Kidney glomerular epithelial cell (primary cell): ENCODE results near the gene LTB4R.

Experiments used
- DNase-seq: peaks from one replicate; lab custom pipeline; 2025; lab: John Stamatoyannopoulos, UW

Gene LTB4R

DNA sequence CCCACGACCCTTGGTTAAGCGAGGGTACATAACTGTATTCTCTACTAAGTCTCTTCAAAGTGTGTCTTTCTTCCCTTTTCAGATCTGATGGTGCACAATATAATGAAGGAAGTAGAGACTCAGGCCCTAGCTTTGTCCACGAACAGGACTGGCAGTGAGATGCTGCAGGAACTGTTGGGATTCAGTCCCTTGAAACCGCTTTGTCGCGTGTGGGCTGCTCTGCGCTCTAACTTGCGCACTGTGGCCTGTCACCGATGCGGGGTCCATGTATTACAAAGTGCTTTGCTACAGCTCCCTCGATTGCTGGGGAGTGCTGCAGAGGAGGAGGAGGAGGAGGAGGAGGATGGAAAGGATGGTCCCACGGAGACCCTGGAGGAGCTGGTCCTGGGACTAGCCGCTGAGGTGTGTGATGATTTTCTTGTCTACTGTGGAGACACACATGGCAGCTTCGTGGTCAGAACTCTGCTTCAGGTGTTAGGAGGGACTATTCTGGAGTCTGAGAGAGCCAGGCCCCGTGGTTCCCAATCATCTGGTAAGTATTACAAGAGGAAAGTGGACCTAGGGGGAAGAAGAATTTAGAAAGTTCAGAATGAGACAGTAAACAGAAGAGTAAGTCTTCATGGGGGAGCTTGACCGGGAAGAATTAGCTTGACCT, 10.8 kb upstream of the LTB4R start:
- no peak for DNase-seq

DNA sequence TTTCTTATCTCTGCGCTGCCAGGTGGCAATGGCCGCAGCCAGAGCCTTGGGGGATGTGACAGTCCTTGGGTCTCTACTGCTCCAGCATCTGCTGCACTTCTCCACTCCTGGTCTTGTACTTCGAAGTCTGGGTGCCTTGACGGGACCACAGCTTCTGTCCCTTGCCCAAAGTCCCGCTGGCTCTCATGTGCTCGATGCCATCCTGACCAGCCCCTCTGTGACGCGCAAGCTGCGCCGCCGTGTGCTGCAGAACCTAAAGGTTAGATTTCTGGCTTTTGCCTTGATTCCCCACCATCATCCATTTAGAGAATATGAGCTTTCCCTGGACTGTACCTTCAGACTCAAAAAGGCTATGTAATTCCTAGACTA, 7.3 kb upstream of the LTB4R start:
- no peak for DNase-seq

DNA sequence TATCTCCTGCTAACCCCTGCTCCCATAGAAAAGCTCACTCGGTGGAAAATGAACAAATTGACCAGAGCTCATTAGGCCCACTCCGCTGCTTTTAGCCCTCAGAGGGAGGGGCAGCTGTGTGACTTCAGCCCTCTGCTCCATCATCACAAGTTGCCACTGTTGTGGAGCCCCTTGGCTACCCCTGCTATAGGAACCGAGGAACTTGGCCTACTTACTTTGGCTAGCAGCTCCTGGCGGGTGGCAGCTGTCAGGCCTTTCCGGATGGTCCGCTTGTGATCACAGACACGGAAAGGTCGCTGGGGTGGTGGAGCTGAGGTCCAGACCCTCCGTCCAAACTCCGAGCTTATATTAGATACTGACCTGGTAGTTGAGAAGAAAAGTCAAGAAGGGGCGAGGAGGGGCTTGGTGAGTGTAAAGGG, 4.1 kb upstream of the LTB4R start:
- no peak for DNase-seq

DNA sequence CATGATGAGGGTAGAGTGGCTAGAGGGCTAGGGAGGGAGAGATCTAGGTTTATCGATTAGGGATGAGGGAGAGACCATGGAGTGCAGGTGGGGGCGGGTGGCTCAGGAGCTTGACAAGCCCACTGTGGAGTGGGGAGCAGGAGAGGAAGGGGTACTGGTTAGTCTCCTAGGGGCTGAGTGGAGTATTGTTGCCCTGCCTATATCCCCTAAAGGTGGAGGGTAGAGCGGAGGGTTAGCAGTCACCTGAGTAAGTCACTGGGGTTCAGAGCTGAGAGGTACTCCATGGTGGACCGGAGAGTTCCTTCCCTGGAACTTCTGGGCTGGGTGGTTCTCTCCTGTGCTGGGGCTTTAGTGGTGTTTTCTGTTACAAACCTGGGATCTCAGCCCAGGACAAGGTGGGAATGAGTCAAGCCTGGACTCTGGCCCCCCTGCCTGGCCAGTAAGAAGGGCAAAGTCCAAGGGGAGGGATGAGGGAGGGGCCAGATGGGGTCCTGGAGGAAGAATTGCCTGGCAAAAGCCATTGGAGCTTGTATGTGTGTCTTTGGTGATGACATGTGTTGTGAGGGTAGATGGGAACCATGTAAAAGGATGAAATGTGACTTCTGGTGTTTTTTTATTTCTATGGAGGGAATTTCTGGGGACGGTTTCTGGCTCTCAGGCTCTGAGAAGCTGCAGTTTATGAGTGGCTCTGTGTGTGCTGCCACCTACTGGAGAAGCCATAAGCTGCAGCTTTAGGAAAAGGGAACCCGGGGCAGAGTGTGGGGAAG, 3.5 kb upstream of the LTB4R start, which contains the start of gene CIDEB:
Gene CIDEB (minus strand): TSS at position 403 of the 767 bp plus-strand sequence. CDS start 119 bp downstream, at position 284.
- DNase-seq: peak; percentile 61

DNA sequence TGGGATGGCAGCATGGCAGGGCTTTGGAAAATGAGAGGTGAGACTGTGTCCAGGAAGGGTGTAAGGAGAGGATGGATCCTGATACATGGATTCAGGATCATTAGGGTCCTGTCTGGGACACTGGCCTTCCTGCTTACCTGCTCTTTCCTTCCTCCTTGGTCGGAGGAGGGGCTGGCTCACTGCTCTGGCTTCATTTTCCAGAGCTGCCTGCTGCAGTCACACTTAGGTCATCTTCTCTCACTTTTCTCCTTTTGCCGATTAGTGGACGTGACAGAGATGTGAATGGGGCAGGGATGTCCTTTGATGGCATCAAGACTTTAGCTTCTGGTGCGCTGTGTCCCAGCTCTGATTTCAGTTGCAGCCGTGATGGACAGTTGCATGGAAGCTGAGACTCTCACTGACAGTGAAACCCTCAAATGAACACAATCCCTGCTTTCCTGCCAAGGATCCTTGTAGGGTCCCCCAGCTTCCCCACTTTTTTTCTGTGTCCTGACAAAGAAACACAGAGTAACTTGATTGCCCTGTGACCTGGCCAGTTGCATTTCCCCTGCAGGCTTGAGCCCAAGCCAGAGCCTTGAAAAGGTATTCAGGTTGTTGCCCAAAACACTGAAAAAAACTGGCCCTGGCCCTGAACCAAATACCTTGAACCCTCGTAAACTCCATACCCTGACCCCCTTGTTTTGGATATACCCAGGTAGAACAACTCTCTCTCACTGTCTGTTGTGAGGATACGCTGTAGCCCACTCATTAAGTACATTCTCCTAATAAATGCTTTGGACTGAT, 2.8 kb upstream of the LTB4R start:
- no peak for DNase-seq

DNA sequence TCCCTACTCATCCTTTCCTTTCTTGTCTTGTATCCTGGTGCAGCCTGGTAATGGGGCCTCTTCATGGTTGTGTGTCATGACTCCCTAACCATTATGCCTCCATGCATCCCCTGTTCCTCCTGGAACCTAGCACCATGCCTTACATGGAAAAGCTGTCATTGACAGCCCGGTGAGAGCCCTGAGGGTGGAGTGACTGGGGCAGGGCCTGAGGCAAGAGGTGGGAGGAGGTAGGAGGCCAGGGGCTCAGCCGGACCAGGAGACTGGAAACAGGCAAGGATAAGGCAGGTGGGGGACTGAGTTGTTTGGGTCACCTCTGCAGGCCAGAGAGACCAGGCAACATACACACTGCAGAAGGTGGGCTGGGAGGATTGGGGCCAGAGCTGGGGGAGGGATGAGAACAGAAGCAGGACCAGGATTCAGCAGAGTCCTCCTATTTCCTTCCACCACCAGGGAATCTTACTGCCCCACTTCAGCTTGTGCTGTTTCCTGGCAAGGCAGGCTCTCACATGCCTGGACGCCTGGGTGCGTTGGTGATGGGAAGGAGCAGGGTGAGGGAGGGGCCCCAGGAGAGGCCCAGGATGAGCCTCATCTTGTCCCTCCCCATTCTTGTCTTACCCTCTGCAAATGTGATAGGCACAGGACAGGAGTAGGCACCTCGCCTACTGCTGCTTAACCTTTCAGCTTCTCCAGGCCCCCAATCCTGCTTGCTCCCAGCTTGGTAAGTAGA, 1.6 kb upstream of the LTB4R start, which contains the start of gene LTB4R2:
Gene LTB4R2 (plus strand): TSS at position 603 of the 727 bp plus-strand sequence. CDS start 525 bp downstream, outside the sequence.
- no peak for DNase-seq

DNA sequence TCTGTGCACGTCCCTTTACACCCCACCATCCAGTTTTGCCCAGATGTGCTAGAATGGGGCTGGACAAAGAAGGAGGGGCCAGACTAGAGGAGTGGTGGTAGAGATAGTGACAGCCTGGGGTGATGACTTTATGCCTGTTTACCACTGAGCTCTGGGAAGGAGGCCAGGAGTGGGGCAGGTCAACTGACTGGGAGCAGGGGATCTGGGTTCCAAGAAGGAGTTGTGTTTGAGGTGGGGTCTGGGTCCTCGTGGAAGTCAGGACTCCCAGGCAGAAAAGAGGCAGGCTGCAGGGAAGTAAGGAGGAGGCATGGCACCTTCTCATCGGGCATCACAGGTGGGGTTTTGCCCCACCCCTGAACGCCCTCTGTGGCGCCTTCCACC, 1.0 kb upstream of the LTB4R start:
- no peak for DNase-seq

DNA sequence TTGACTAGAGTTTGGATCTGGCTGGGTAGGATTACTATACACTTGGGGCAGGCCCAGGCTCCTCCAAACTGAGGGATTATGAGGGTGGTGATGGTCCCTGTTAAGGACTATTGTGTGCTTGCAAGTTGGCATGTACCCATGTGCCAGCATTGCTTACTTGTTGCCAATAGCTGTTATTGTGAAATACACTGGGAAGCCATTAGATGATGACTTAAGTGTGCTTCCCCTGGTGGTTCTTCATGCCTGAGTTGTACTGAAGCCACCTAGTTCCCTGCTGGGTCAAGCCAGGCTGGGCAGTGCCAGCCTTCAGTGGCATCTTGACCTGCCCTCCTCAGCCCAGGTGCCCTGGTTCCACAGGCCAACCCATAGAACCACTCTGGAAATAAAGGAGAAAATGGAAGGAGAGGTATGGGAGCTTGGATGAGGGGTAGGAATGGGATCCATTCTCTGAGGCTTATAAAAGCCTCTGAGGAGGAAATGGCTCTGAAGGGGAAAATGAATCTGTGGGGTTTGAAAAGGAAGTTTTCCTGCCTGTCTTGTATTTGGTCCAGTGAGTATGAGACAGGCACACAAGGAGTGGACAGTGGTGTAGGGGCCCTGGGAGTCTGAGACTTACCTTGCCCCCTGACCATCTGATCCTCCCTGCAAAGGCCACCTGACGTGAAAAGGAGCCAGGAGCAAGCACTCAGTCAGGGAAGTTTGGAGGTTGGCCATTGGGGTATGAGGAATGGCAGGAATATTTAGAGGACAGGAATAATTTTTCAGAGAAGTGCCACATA, 724 bp downstream of the LTB4R start:
- no peak for DNase-seq

DNA sequence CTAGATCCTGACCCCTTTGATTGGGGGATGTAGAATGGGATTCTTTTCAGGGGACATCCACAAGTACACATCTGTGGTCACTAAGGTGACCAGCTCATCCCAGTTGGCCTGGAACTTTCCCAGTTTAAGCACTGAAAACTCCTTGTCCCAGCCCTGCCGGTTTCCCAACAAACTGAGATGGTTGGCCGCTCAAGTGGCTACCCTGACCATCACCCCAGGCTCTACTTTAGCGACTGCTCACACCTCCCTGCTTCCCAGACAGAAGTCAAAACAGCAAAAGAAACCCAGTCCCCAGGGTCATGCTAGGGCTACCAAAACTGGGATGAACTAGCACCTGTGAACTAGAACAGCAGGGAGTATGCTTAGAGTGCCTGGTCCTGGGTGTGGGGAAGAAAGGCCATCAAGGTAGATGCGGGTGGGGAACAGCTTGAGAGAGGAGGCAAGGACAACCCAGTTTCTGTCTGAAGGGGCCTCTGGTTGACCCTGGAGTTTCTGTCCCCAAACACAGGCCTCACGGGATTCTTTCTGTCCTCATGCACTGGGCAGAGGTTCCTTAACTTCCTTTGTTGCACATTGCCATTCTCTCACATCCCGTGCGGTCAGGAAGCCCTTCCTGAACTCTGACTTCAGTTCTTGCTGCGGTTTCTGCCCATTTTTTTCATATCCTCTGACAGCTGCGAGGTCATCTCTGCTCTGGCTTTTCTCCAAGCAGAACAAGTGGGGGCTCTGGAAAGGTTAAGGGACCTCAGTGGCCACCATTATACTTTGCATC, 1.6 kb downstream of the LTB4R start:
- DNase-seq: no peak

DNA sequence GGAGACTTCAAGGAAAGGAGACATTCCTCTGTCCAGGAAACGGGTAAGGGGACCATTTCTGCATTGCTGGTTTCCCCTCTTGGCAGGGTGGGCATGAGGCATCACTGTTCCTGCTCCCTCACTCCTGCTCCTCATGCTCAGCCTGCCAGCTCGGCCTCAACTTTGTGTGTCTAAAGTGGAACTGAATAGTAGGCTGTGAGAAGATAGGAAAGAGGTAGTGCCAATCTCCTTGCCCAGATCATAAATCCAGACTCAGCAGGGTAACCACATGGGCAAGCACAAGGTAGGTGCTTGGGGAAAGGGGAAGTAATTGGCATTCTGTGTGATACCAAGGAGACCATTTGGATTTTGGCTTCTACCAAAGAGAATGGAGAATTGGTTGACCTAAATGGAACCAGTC, 2.6 kb downstream of the LTB4R start:
- DNase-seq: no peak

DNA sequence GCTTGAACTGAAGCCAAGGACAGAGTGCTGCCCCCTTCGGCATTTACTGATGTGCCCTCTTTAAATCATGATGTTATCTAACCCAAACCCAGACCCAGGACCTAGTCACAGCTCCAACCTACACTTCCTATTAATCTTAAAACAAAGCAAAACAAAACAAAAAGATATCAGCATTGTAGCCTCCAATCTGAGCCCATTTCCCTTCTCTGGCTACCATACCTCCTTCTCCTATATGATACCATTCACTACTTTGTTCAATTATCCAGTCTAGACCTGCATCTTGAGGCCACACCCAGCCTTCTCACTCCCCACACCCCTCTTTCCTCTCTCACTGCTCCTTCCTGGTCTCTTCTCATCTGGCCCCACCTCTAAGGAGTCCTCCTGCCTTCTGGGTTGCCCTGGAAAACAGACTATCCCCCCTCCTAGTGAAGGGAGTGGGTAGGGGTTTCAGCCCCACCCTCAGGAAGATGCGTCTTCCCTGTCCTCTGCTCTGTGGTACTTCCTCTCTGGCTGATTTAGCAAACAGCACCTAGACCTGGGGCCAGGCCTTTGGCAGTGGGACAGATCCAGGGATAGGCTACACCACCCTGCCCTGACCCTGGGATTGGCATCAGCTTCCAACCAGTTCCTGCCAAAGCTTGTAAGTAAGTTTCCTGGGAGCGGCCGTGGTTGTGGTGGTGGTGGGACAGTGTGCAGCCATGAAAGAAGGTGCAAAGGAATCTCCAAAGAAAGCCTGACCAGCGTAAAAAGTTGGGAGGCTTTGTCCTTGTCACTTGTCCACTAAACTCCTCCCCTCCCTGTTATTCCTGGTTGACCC, 3.3 kb downstream of the LTB4R start:
- DNase-seq: no peak

DNA sequence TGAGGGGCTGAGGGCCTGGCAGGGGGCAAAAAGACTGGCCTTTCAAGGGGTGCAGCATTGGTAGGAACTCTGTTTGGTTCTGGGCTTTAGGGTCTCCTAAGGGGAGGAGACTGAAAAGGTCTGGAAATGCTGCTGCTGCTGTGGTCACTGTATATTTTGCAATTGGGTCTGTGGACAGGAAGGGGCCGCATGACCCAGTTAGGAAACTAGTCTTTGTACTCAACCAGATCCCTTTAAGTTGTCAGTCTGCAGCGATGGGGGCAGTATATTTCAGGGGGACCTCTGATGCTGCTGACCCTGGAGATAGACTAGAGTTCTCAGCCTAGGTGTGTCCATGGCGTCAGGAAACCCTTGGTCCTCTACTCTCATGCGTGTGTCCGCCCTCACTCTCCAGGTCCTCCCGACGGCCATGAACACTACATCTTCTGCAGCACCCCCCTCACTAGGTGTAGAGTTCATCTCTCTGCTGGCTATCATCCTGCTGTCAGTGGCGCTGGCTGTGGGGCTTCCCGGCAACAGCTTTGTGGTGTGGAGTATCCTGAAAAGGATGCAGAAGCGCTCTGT, 4.0 kb downstream of the LTB4R start:
- no peak for DNase-seq

DNA sequence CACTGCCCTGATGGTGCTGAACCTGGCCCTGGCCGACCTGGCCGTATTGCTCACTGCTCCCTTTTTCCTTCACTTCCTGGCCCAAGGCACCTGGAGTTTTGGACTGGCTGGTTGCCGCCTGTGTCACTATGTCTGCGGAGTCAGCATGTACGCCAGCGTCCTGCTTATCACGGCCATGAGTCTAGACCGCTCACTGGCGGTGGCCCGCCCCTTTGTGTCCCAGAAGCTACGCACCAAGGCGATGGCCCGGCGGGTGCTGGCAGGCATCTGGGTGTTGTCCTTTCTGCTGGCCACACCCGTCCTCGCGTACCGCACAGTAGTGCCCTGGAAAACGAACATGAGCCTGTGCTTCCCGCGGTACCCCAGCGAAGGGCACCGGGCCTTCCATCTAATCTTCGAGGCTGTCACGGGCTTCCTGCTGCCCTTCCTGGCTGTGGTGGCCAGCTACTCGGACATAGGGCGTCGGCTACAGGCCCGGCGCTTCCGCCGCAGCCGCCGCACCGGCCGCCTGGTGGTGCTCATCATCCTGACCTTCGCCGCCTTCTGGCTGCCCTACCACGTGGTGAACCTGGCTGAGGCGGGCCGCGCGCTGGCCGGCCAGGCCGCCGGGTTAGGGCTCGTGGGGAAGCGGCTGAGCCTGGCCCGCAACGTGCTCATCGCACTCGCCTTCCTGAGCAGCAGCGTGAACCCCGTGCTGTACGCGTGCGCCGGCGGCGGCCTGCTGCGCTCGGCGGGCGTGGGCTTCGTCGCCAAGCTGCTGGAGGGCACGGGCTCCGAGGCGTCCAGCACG, 4.7 kb downstream of the LTB4R start:
- no peak for DNase-seq

DNA sequence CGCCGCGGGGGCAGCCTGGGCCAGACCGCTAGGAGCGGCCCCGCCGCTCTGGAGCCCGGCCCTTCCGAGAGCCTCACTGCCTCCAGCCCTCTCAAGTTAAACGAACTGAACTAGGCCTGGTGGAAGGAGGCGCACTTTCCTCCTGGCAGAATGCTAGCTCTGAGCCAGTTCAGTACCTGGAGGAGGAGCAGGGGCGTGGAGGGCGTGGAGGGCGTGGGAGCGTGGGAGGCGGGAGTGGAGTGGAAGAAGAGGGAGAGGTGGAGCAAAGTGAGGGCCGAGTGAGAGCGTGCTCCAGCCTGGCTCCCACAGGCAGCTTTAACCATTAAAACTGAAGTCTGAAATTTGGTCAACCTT, 5.3 kb downstream of the LTB4R start:
- DNase-seq: no peak

DNA sequence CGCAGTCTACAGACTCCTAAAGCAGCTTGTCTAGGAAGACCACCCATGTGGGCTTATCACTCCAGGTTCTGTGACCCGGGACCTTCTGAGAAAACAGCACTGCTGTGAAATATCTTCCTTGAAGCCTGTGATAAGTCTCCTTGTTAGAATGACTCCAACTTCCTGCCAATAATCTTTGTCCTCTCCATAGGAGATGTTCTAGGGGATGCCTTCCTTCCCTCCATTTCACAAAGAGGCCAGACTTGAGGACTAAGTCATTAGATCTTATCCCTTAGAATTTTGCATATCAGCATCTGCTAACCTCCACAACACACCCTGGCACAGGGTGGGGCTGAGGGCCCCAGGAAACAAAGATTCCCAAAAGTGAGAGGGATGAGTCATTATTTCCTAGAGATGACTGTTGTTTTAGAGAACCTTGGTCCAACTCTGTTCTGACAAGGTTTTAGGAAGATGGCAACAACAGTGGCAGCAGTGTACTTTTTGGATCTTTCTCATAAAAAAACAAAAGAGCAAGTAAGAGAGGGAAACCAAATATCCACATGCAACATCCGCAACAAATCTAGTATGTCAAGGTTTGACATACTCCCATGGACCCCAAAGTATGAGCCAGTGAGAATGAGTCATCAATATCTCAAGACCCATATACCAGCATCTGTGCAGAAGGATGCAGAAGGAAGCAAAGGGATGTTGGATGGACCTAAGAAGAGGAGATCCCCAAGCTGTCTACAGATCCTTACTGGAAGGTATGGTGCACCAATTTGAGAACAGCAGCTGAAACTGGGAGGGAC, 6.0 kb downstream of the LTB4R start:
- no peak for DNase-seq

DNA sequence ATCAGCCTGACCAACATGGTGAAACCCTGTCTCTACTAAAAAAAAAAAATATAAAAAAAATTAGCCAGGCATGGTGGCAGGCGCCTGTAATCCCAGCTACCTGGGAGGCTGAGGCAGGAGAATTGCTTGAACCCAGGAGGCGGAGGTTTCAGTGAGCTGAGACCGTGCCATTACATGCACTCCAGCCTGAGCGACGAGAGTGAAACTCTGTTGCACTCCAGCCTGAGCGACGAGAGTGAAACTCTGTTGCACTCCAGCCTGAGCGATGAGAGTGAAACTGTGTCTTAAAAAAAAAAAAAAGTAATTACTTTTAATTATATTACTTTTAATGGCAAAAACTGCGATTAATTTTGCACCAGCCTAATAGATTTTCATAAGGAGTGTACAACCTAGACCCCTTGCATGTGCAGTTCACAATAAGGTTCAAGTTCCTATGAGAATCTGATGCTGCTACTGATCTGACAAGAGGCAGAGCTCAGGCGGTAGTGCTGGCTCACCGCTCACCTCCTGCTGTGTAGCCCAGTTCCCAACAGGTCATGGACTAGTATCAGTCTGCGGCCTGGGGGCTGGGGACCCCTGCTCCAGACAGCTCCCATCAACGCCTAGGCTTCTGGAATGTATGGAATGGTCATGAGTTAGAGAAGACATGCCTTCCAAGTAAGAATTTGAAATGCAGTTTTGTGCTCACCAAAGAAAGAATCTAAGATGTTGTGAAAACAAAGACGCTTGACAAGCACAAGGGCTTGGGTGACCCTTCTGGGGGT, 10.1 kb downstream of the LTB4R start:
- DNase-seq: no peak

DNA sequence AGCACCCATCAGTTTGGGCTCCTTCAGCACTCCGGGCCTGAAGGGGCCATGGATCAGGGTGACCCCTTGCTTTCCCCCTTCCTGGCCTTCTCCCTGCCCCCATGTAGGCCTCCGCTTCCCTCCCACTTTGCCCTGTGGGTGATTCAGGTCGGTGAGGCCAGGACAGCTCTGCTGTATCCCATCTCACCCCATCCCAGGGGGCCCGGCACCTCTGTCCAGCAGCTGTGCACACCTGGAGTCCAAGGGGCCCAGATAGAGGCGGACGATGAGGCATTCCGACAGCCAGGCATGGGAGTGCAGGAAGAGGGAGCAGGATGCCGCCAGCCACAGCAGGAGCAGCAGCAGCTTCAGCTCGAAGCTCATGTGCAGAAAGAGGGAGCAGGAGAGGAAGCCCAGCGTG, 11.4 kb downstream of the LTB4R start:
- no peak for DNase-seq
